ENCODE measurements around the gene PSMB4. TPM values are rescaled to one million over a fixed set of nuclear protein-coding genes. Genes with fewer than 3 reads are reported as not detected.
"Not testable (repeated sequence)": the region's sequence is repeated elsewhere in the genome, so short reads cannot be mapped to it uniquely, and the experiment has no call there.

Gene PSMB4
- polyA plus RNA-seq, 1 donor (not counting 4 experiments of a cell fraction or from before 2014, with no cell fraction given): 340 TPM

DNA sequence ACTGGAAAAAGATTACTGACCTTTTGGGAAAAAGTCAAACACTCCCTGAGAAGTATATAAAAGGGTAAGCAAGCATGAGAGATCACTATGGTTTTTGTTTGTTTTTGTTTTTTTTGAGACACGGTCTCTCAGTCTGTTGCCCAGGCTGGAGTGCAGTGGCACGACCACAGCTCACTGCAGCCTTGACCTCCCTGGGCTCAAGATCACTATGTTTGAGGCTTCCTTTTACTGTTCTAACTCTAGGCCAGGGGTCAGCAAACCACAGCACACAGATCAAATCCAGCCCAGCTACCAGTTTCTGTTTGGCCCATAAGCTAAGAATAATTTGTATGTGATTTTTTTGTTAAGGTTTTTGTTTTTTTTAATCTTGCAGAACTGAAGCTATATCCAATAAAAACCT is 25.7 kb downstream of the PSMB4 start:
- TF ChIP-seq EZH2 (IDR thresholded peaks at IDR 0.05; ENCODE audit: low read length) (no peak), CTCF (optimal IDR thresholded peaks at IDR 0.05 in 1 of 3, IDR thresholded peaks at IDR 0.05 in 1 of 3, conservative IDR thresholded peaks at IDR 0.05 in 1 of 3; ENCODE audit: extremely low read depth in 1 of 3, insufficient read depth in 2 of 3, low read length in 3 of 3) (no peak)
- H3K27ac ChIP-seq (ENCODE audit: control insufficient read depth, insufficient read depth, low read length): no peak overlapping the region
- H4K20me1 ChIP-seq (ENCODE audit: control insufficient read depth, extremely low read depth, insufficient read depth, low read length): no peaks in the 10 kb centered on the region
- no peaks in the 10 kb centered on the region for H3K4me1 ChIP-seq (ENCODE audit: control insufficient read depth, extremely low read depth, insufficient read depth, low read length)
- no peak overlapping the region for H3K4me2 ChIP-seq (ENCODE audit: control insufficient read depth, extremely low read depth, insufficient read depth, low read depth, low read length)
- dilution Hi-C loops (cut with MboI; ENCODE audit: extremely low pct_ligation_motif_present, low sequenced_read_pairs): no loop called here
- H3K4me3 ChIP-seq (ENCODE audit: control insufficient read depth in 2 of 3, extremely low read depth in 1 of 3, insufficient read depth in 2 of 3, low read depth in 1 of 3, low read length in 3 of 3): no peak overlapping the region
- DNase-seq (ENCODE audit: low read depth, low spot score): no peak
- no peaks in the 10 kb centered on the region for H3K9me3 ChIP-seq (ENCODE audit: control insufficient read depth, low read depth, low read length)
- no peaks in the 10 kb centered on the region for H3K79me2 ChIP-seq (ENCODE audit: control insufficient read depth, insufficient read depth, low read length)
- no peak for FAIRE-seq
- H3K9ac ChIP-seq (ENCODE audit: control insufficient read depth, extremely low read depth, insufficient read depth, low read length): no peak overlapping the region
- H3K27me3 ChIP-seq (ENCODE audit: control insufficient read depth, extremely low read depth, insufficient read depth, low read length): no peaks in the 10 kb centered on the region
- no peaks in the 10 kb centered on the region for H3K9me1 ChIP-seq (ENCODE audit: control insufficient read depth, extremely low read depth, insufficient read depth, low read length)
- H2AFZ ChIP-seq (ENCODE audit: control insufficient read depth, low read length): no peak overlapping the region
- H3K36me3 ChIP-seq (ENCODE audit: control insufficient read depth in 2 of 2, extremely low read depth in 1 of 2, insufficient read depth in 2 of 2, low read length in 2 of 2): peaks cover 17 to 30% of the 10 kb centered on the region in 2 experiments

DNA sequence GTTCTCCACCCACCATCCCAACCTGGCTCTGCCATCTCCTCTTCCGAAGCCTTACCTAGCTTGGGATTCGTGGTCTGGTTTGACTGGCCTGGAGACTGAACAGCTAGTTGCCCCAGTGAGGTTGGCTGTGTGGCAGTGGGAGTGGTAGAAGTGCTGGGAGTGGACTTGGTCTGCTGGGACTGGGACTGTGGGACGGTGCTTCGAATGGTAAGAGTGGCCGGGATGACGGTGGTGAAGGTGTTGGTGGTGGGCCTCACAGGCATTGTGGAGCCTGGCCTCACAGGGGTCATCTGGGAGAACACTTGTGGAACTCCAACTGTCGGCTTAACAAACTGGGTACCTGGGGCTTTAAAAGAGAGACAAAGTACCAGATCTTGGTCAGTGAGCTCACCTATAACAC is 28.7 kb downstream of the PSMB4 start:
- Histone ChIP-seq H2AFZ (ENCODE audit: control insufficient read depth, low read length) (no peak overlapping the region), H3K27ac (ENCODE audit: control insufficient read depth, insufficient read depth, low read length) (no peak overlapping the region), H3K27me3 (ENCODE audit: control insufficient read depth, extremely low read depth, insufficient read depth, low read length) (no peaks in the 10 kb centered on the region), H3K4me2 (ENCODE audit: control insufficient read depth, extremely low read depth, insufficient read depth, low read depth, low read length) (no peak overlapping the region), H3K9me1 (ENCODE audit: control insufficient read depth, extremely low read depth, insufficient read depth, low read length) (no peaks in the 10 kb centered on the region), H3K4me3 (ENCODE audit: control insufficient read depth in 2 of 3, extremely low read depth in 1 of 3, insufficient read depth in 2 of 3, low read depth in 1 of 3, low read length in 3 of 3) (no peak overlapping the region), H3K36me3 (ENCODE audit: control insufficient read depth in 2 of 2, extremely low read depth in 1 of 2, insufficient read depth in 2 of 2, low read length in 2 of 2) (peaks cover 19 to 28% of the 10 kb centered on the region in 2 experiments), H3K9ac (ENCODE audit: control insufficient read depth, extremely low read depth, insufficient read depth, low read length) (no peak overlapping the region), H3K79me2 (ENCODE audit: control insufficient read depth, insufficient read depth, low read length) (peaks cover 17% of the 10 kb centered on the region), H4K20me1 (ENCODE audit: control insufficient read depth, extremely low read depth, insufficient read depth, low read length) (no peaks in the 10 kb centered on the region), H3K9me3 (ENCODE audit: control insufficient read depth, low read depth, low read length) (no peaks in the 10 kb centered on the region), H3K4me1 (ENCODE audit: control insufficient read depth, extremely low read depth, insufficient read depth, low read length) (no peaks in the 10 kb centered on the region)
- dilution Hi-C loops (cut with MboI; ENCODE audit: extremely low pct_ligation_motif_present, low sequenced_read_pairs): no loop called here
- FAIRE-seq (no peak), DNase-seq (ENCODE audit: low read depth, low spot score) (no peak)
- TF ChIP-seq EZH2 (IDR thresholded peaks at IDR 0.05; ENCODE audit: low read length): no peak
- TF ChIP-seq CTCF (optimal IDR thresholded peaks at IDR 0.05 in 1 of 3, IDR thresholded peaks at IDR 0.05 in 1 of 3, conservative IDR thresholded peaks at IDR 0.05 in 1 of 3; ENCODE audit: extremely low read depth in 1 of 3, insufficient read depth in 2 of 3, low read length in 3 of 3): no peak

DNA sequence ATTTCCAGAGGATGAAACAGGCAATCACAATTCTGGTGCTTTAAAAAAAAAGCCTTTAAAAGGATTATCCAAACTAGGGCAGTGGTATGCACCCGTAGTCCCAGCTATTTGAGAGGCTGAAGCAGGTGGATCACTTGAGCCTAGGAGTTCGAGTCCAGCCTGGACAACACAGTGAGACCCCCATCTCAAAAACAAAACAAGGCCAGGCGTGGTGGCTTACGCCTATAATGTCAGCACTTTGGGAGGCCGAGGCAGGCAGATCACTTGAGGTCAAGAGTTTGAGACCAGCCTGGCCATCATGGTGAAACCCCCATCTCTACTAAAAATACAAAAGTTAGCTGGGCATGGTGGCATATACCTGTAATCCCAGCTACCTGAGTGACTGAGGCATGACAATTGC is 34.5 kb downstream of the PSMB4 start:
- Histone ChIP-seq H3K36me3 (ENCODE audit: control insufficient read depth in 2 of 2, extremely low read depth in 1 of 2, insufficient read depth in 2 of 2, low read length in 2 of 2) (peaks cover 5 to 12% of the 10 kb centered on the region in 2 experiments), H3K79me2 (ENCODE audit: control insufficient read depth, insufficient read depth, low read length) (peaks cover 52% of the 10 kb centered on the region)
- H3K9ac ChIP-seq (ENCODE audit: control insufficient read depth, extremely low read depth, insufficient read depth, low read length); H3K9me3 ChIP-seq (ENCODE audit: control insufficient read depth, low read depth, low read length); H2AFZ ChIP-seq (ENCODE audit: control insufficient read depth, low read length); H3K4me1 ChIP-seq (ENCODE audit: control insufficient read depth, extremely low read depth, insufficient read depth, low read length); H3K4me2 ChIP-seq (ENCODE audit: control insufficient read depth, extremely low read depth, insufficient read depth, low read depth, low read length); dilution Hi-C loops (cut with MboI; ENCODE audit: extremely low pct_ligation_motif_present, low sequenced_read_pairs); H3K4me3 ChIP-seq (ENCODE audit: control insufficient read depth in 2 of 3, extremely low read depth in 1 of 3, insufficient read depth in 2 of 3, low read depth in 1 of 3, low read length in 3 of 3); DNase-seq (ENCODE audit: low read depth, low spot score); H4K20me1 ChIP-seq (ENCODE audit: control insufficient read depth, extremely low read depth, insufficient read depth, low read length); FAIRE-seq; H3K9me1 ChIP-seq (ENCODE audit: control insufficient read depth, extremely low read depth, insufficient read depth, low read length); H3K27me3 ChIP-seq (ENCODE audit: control insufficient read depth, extremely low read depth, insufficient read depth, low read length); H3K27ac ChIP-seq (ENCODE audit: control insufficient read depth, insufficient read depth, low read length): not testable (repeated sequence)

All from keratinocyte (primary cell).